Nephron progenitor cell (in vitro differentiated cells): ENCODE results near the gene IPO8.

Source experiments
- DNase-seq: peaks from one replicate; pipeline ENCODE4 v3.0.0; 2021
- H3K27ac Mint-ChIP-seq: 2 replicates; pipeline ENCODE4 v1.8.0; 2021; ENCODE audit warnings: mild to moderate bottlenecking, moderate library complexity, mixed read lengths
- H3K27me3 Mint-ChIP-seq: 2 replicates; pipeline ENCODE4 v1.8.0; 2021; ENCODE audit warnings: mild to moderate bottlenecking, low read depth, mixed read lengths; ENCODE audit not compliant: poor library complexity
- H3K36me3 Mint-ChIP-seq: 2 replicates; pipeline ENCODE4 v1.8.0; 2021; ENCODE audit warnings: low read depth, mixed read lengths
- H3K4me1 Mint-ChIP-seq: 2 replicates; pipeline ENCODE4 v1.8.0; 2021; ENCODE audit warnings: mixed read lengths
- H3K4me3 Mint-ChIP-seq: 2 replicates; pipeline ENCODE4 v1.8.0; 2021; ENCODE audit warnings: mild to moderate bottlenecking, moderate library complexity, mixed read lengths
- H3K9me3 Mint-ChIP-seq: 2 replicates; pipeline ENCODE4 v1.8.0; 2021; ENCODE audit warnings: mild to moderate bottlenecking, moderate library complexity, mixed read lengths
- TF ChIP-seq, protein P1 (sequence below): fragments of 200-600 bp; sonication (generic); IDR thresholded peaks from 2 replicates; pipeline ENCODE4 v1.5.0; 2021; ENCODE audit warnings: antibody characterized with exemption

The IPO8 gene

DNA sequence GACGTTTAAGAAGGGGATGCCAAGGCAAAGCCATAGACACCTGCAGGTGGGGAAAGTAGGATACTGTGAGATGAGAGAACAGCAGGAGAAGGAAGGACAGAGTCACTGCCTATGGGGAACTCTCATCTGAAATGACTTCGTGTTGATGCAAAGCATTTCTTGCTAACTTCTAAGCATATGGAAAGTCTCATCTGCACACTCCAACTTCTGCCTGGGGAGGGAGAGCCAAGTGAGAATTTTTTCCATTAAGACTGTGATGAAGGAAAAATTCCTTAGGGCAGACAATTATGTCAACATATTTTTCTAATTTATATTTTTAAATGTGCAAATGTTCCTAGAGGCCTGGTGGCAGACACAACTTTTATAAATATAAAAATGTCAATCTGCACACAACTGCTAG lies 115.3 kb downstream of the IPO8 start:
- Mint-ChIP-seq H3K27ac (no peak overlapping the region), H3K9me3 (peaks cover 3% of the 10 kb centered on the region), H3K27me3 (peaks cover 5% of the 10 kb centered on the region), H3K4me3 (no peak overlapping the region), H3K4me1 (no peaks in the 10 kb centered on the region), H3K36me3 (no peaks in the 10 kb centered on the region)
- TF ChIP-seq, protein P1, sequence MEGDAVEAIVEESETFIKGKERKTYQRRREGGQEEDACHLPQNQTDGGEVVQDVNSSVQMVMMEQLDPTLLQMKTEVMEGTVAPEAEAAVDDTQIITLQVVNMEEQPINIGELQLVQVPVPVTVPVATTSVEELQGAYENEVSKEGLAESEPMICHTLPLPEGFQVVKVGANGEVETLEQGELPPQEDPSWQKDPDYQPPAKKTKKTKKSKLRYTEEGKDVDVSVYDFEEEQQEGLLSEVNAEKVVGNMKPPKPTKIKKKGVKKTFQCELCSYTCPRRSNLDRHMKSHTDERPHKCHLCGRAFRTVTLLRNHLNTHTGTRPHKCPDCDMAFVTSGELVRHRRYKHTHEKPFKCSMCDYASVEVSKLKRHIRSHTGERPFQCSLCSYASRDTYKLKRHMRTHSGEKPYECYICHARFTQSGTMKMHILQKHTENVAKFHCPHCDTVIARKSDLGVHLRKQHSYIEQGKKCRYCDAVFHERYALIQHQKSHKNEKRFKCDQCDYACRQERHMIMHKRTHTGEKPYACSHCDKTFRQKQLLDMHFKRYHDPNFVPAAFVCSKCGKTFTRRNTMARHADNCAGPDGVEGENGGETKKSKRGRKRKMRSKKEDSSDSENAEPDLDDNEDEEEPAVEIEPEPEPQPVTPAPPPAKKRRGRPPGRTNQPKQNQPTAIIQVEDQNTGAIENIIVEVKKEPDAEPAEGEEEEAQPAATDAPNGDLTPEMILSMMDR, result no peak
- DNase-seq, result no peak
